Left lung (tissue), 10 donors: ENCODE measurements around the gene CHST9. TPM values are rescaled to one million over a fixed set of nuclear protein-coding genes. Genes with fewer than 3 reads are reported as not detected.
"Not testable (repeated sequence)": the region's sequence is repeated elsewhere in the genome, so short reads cannot be mapped to it uniquely, and the experiment has no call there.

Experiments used
- ATAC-seq: fragments of 200-7000 bp; cut with Tn5 transposase; one replicate; pipeline ENCODE4 v1.9.1; 2020; ENCODE audit warnings: moderate library complexity
- DNase-seq, 4 donors: peaks; one replicate each; pipeline ENCODE4 v3.0.0-alpha.2; 2013 to 2020
- H3K27ac ChIP-seq, 2 donors: fragments of 200-600 bp; sonication (generic) in 1 of 2; one replicate each; pipeline versions ENCODE4 v1.5.0 to v1.8.0; 2020 to 2021
- H3K27me3 ChIP-seq, 2 donors: fragments of 200-600 bp; sonication (generic) in 1 of 2; one replicate each; pipeline versions ENCODE4 v1.5.0 to v1.8.0; 2020 to 2021
- H3K36me3 ChIP-seq, 2 donors: fragments of 200-600 bp; sonication (generic) in 1 of 2; one replicate each; pipeline versions ENCODE4 v1.5.0 to v1.8.0; 2020 to 2021
- H3K4me1 ChIP-seq, 2 donors: fragments of 200-600 bp; one replicate each; pipeline ENCODE4 v1.8.0; 2021
- H3K4me3 ChIP-seq, 2 donors: fragments of 200-600 bp; sonication (generic) in 1 of 2; one replicate each; pipeline versions ENCODE4 v1.5.0 to v1.8.0; 2020 to 2021; ENCODE audit warnings: mild to moderate bottlenecking in 1 of 2
- H3K9me3 ChIP-seq, 2 donors: fragments of 200-600 bp; sonication (generic) in 1 of 2; one replicate each; pipeline versions ENCODE4 v1.5.0 to v1.8.0; 2020 to 2021
- intact Hi-C, 2 donors: fragments of 100-400 bp; cut with DNase I; formaldehyde crosslinking; loops; one replicate each; pipeline versions ENCODE4 v1.11.2 to v1.14.2; 2022
- polyA plus RNA-seq, 6 donors: library from polyadenylated mRNA; unstranded; fragments of 120-200 nt; gene quantifications; one replicate each; pipeline ENCODE4 v1.2.1, GENCODE V29; 2013; ENCODE audit not compliant: insufficient read length in 6 of 6
- total RNA-seq, 2 donors: library from RNA; stranded (reverse); fragmentation: NEBNext Ultra II Directional; extraction: Animal tissue kit (Norgen Biotek cat#: 25700); gene quantifications; one replicate each; pipeline ENCODE4 v1.2.1, GENCODE V29; 2021
- TF ChIP-seq, protein P1 (sequence below), 2 donors: fragments of 200-600 bp; sonication (generic) in 1 of 2; IDR thresholded peaks; one replicate each; pipeline versions ENCODE4 v1.5.0 to v1.8.0; 2021; ENCODE audit warnings: antibody characterized with exemption in 2 of 2
- donor health status: DM: no; HTN: yes; CAD: no.
- donor health status: DM: no; HTN: no; CAD: no.

The CHST9 gene
- total and polyA plus RNA-seq, 8 donors: 0.12 to 4.2 (median 2.6) TPM

DNA sequence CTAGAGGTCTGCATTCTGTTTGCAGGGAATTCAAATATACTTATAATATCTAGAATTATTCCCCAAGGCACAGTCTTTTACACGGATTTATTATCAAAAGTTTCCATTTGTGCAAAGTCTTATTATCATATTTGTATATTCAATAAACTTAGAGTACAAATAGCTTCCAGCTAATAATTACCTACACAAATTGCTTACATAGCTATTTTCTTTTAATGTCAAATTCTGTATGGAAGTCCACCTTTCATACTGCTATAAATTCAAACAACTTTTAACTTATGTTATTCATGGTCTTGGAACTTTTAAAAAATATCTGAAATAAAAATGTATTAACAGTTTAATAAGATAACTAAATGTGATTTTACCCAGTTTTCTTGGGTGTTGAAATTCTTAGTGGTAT lies 13.1 kb downstream of the CHST9 start:
- Histone ChIP-seq H3K27me3 (no peaks in the 10 kb centered on the region), H3K27ac (no peak overlapping the region), H3K9me3 (no peaks in the 10 kb centered on the region), H3K36me3 (no peaks in the 10 kb centered on the region), H3K4me3 (no peak overlapping the region), H3K4me1 (no peaks in the 10 kb centered on the region)
- TF ChIP-seq, protein P1, sequence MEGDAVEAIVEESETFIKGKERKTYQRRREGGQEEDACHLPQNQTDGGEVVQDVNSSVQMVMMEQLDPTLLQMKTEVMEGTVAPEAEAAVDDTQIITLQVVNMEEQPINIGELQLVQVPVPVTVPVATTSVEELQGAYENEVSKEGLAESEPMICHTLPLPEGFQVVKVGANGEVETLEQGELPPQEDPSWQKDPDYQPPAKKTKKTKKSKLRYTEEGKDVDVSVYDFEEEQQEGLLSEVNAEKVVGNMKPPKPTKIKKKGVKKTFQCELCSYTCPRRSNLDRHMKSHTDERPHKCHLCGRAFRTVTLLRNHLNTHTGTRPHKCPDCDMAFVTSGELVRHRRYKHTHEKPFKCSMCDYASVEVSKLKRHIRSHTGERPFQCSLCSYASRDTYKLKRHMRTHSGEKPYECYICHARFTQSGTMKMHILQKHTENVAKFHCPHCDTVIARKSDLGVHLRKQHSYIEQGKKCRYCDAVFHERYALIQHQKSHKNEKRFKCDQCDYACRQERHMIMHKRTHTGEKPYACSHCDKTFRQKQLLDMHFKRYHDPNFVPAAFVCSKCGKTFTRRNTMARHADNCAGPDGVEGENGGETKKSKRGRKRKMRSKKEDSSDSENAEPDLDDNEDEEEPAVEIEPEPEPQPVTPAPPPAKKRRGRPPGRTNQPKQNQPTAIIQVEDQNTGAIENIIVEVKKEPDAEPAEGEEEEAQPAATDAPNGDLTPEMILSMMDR (IDR thresholded peaks at IDR 0.05): no peak
- intact Hi-C loops: no loop called here
- ATAC-seq (no peak), DNase-seq (no peak)

DNA sequence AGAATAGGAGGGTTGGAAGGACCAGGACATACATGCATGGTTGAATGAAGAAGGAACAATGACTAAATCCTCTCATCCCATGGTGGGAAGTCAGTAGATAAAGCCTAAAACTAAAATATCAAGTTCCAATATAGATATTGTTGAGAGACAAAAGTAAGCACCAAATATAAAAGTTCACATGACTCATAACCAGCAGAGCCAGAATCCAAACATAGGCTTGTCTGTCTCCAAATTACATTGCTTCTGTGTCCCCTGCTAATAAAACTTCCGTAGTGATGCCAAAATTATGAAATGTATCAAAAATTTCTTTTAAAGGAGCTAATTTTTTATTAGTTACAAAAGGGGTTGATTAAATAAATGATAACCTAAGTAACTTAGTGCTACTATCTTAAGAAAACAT lies 19.7 kb downstream of the CHST9 start:
- no peak for ATAC-seq
- no peak overlapping the region for H3K27ac ChIP-seq
- TF ChIP-seq, protein P1 (IDR thresholded peaks at IDR 0.05): no peak
- H3K36me3 ChIP-seq: no peaks in the 10 kb centered on the region
- no peaks in the 10 kb centered on the region for H3K4me1 ChIP-seq
- DNase-seq: no peak
- peaks cover 0 to 6% of the 10 kb centered on the region in 2 donors for H3K9me3 ChIP-seq
- H3K27me3 ChIP-seq: no peaks in the 10 kb centered on the region
- intact Hi-C loops: no loop called here
- H3K4me3 ChIP-seq: no peak overlapping the region

DNA sequence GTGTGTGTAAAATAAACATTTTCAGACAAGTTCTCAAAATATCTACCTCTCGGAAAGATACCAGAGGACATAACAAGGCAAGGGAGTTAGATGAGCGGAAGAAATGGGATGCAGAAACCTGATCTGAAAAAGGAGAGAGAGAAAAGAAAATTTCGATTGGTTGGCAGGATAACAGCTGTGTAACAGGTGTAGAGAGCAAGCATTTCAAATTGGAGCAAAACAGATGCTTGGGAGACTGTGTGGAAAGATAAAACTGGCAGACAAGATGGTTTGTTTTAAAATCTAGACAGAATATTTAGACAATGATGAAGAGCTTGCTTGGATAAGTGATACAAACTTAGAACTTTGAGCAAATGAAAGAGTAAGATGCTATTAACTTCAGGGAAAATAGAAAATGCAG lies 20.2 kb downstream of the CHST9 start:
- H3K36me3 ChIP-seq: no peaks in the 10 kb centered on the region
- no peaks in the 10 kb centered on the region for H3K27me3 ChIP-seq
- H3K4me3 ChIP-seq: no peak overlapping the region
- TF ChIP-seq, protein P1 (IDR thresholded peaks at IDR 0.05): no peak
- no peaks in the 10 kb centered on the region for H3K4me1 ChIP-seq
- H3K9me3 ChIP-seq: peaks cover 0 to 7% of the 10 kb centered on the region in 2 donors
- DNase-seq (no peak), ATAC-seq (no peak)
- H3K27ac ChIP-seq: no peak overlapping the region
- intact Hi-C loops: no loop called here

DNA sequence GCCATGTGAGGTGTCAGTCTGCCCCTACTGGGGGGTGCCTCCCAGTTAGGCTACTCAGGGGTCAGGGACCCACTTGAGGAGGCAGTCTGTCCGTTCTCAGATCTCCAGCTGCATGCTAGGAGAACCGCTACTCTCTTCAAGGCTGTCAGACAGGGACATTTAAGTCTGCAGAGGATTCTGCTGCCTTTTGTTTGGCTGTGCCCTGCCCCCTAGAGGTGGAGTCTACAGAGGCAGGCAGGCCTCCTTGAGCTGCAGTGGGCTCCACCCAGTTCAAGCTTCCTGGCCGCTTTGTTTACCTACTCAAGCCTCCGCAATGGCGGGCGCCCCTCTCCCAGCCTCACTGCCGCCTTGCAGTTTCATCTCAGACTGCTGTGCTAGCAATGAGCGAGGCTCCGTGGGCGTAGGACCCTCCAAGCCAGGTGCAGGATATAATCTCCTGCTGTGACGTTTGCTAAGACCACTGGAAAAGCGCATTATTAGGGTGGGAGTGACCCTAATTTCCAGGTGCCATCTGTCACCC lies 21.9 kb downstream of the CHST9 start:
- H3K4me3 ChIP-seq, H3K9me3 ChIP-seq, intact Hi-C loops, DNase-seq, H3K4me1 ChIP-seq, H3K27me3 ChIP-seq, ATAC-seq, H3K27ac ChIP-seq, H3K36me3 ChIP-seq: not testable (repeated sequence)

DNA sequence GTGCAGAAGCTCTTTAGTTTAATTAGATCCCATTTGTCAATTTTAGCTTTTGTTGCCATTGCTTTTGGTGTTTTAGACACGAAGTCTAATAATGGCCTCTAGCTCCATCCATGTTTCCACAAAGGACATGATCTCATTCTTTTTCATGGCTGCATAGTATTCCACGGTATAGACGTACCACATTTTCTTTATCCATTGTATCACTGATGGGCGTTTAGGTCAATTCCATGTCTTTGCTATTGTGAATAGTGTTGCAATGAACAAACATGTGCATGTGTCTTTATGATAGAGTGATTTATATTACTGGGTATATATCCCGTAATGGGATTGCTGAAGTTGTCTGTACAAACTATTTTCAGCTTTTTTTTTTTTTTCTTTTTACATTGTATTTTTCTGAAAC lies 35.9 kb downstream of the CHST9 start:
- H3K27ac ChIP-seq, H3K9me3 ChIP-seq, H3K4me1 ChIP-seq, DNase-seq, H3K4me3 ChIP-seq, H3K36me3 ChIP-seq, ATAC-seq, intact Hi-C loops, H3K27me3 ChIP-seq: not testable (repeated sequence)

DNA sequence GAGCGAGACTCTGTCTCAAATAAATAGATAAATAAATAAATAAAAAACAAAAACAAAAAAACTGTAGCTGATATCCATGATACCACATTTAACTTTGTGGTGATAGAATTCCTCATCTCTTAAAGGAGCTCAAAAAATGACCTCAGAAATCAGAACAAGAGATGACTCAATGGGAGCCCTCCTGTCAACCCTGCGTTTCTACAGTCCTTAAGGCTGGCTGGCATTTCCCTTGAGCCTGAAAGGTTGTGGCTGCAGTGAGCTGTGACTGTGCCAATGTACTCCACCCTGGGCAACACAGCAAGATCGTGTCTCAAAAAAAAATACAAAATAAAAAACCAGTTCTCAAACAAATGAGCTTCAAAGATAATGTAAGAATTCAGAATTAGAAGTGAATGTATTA lies 40.4 kb downstream of the CHST9 start:
- H3K27ac ChIP-seq: no peak overlapping the region
- H3K4me3 ChIP-seq: no peak overlapping the region
- ATAC-seq (no peak), DNase-seq (no peak)
- TF ChIP-seq, protein P1 (IDR thresholded peaks at IDR 0.05): no peak
- H3K9me3 ChIP-seq: peaks cover 0 to 9% of the 10 kb centered on the region in 2 donors
- H3K27me3 ChIP-seq: no peaks in the 10 kb centered on the region
- no peaks in the 10 kb centered on the region for H3K36me3 ChIP-seq
- intact Hi-C loops: no loop called here
- H3K4me1 ChIP-seq: no peaks in the 10 kb centered on the region
